H1 (cell line): ENCODE results near the gene SLCO4A1.

Experiments
- CREB1 ChIP-seq: IDR thresholded peaks from 2 replicates; pipeline ENCODE4 v1.6.1; 2012; ENCODE audit warnings: inconsistent platforms
- CTCF ChIP-seq, 3 experiments: IDR thresholded peaks; 1 replicate in 2 of 3; 2 replicates in 1 of 3; pipeline versions ENCODE4 v1.5.1 to v1.6.1; 2011; ENCODE audit warnings: low read length in 3 of 3, mild to moderate bottlenecking in 3 of 3, inconsistent platforms in 2 of 3, low read depth in 1 of 3, moderate library complexity in 1 of 3; ENCODE audit not compliant: insufficient read depth in 1 of 3; ENCODE audit errors: control extremely low read depth in 1 of 3
- EZH2 ChIP-seq: fragments of 200-600 bp; sonication (generic); IDR thresholded peaks from 2 replicates; pipeline ENCODE4 v1.7.1; 2012; ENCODE audit warnings: low read depth, mild to moderate bottlenecking, moderate library complexity, low read length, inconsistent platforms; ENCODE audit not compliant: severe bottlenecking
- GABPA ChIP-seq: IDR thresholded peaks from 2 replicates; pipeline ENCODE4 v1.6.1; 2011; ENCODE audit warnings: mild to moderate bottlenecking, low read length, moderate library complexity, borderline replicate concordance; ENCODE audit not compliant: insufficient read depth
- JUND ChIP-seq: IDR thresholded peaks from 2 replicates; pipeline ENCODE4 v1.6.1; 2011; ENCODE audit warnings: mild to moderate bottlenecking, improper control_type of control experiment, low read length
- POLR2A ChIP-seq, 2 experiments: IDR thresholded peaks; 1 replicate in 1 of 2; 2 replicates in 1 of 2; pipeline ENCODE4 v1.6.1; 2011; ENCODE audit warnings: low read depth in 2 of 2, low read length in 2 of 2, mild to moderate bottlenecking in 2 of 2; ENCODE audit errors: control extremely low read depth in 1 of 2
- POLR2AphosphoS5 ChIP-seq: IDR thresholded peaks from 2 replicates; pipeline ENCODE4 v1.6.1; 2011; ENCODE audit warnings: low read depth, low read length
- RAD21 ChIP-seq, 2 experiments: IDR thresholded peaks in 1 of 2; conservative IDR thresholded peaks in 1 of 2; 2 replicates each; pipeline ENCODE4 v1.6.1; 2011; ENCODE audit warnings: low read depth in 2 of 2, low read length in 2 of 2, improper control_type of control experiment in 1 of 2, inconsistent platforms in 1 of 2, mild to moderate bottlenecking in 1 of 2, moderate library complexity in 1 of 2
- RFX5 ChIP-seq: IDR thresholded peaks from 2 replicates; pipeline ENCODE4 v1.6.1; 2011; ENCODE audit warnings: low read depth, low read length, improper control_type of control experiment, borderline replicate concordance
- TBP ChIP-seq: IDR thresholded peaks from 2 replicates; pipeline ENCODE4 v1.6.1; 2011; ENCODE audit warnings: low read depth, low read length, improper control_type of control experiment
- TCF12 ChIP-seq: IDR thresholded peaks from 2 replicates; pipeline ENCODE4 v1.6.1; 2011; ENCODE audit warnings: low read depth, mild to moderate bottlenecking, low read length
- TEAD4 ChIP-seq: IDR thresholded peaks from 2 replicates; pipeline ENCODE4 v1.6.1; 2012; ENCODE audit warnings: low read depth, low read length, inconsistent platforms, mixed read lengths

- TF ChIP-seq CREB1 (no peak), POLR2A (IDR thresholded peaks at IDR 0.05; ENCODE audit: control extremely low read depth in 1 of 2, low read depth in 2 of 2, low read length in 2 of 2) (no peak), CTCF (IDR thresholded peaks at IDR 0.05; ENCODE audit: control extremely low read depth in 1 of 3, insufficient read depth in 1 of 3, low read depth in 1 of 3, low read length in 3 of 3) (no peak), GABPA (no peak), POLR2AphosphoS5 (no peak), EZH2 (no peak), RFX5 (no peak), JUND (no peak), TCF12 (no peak), TEAD4 (no peak), RAD21 (IDR thresholded peaks at IDR 0.05 in 1 of 2, conservative IDR thresholded peaks at IDR 0.05 in 1 of 2; ENCODE audit: low read depth in 2 of 2, low read length in 2 of 2) (no peak), TBP (no peak)
These were observed 34.1 kb upstream of the SLCO4A1 start for GRCh38 chr20:62608218-62608565.
